ENCODE data around the gene ZNF407. TPM values are rescaled to one million over a fixed set of nuclear protein-coding genes. Genes with fewer than 3 reads are reported as not detected.

The ZNF407 gene
- total and polyA plus RNA-seq, 12 donors: 2.5 to 14.9 (median 12.7) TPM

DNA sequence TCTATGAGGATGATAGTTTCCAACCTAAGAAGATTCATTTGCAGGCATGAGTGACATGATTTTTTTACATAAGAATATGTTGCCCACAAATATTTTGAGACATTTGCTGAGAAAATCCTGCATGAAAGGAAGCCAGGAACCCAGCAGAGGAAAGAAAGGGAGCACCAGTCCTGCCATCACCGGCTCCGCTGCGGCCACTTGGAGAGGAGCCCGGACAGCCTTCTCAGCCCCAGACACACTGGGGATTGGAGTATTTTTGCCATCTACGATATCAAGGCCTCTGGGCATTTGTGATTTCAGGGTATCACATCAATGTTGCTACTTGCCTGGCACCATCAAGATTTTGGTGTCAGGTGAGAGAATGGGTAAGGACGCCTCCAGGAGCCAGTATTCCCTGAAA lies 383.0 kb downstream of the ZNF407 start:
- Histone ChIP-seq H3K4me3 (no peak overlapping the region), H3K27me3 (no peaks in the 10 kb centered on the region), H3K9me3 (no peaks in the 10 kb centered on the region), H3K4me1 (peaks cover 0 to 20% (median 0%) of the 10 kb centered on the region in 9 donors), H3K27ac (no peak overlapping the region), H3K36me3 (peaks cover 0 to 11% (median 0%) of the 10 kb centered on the region in 9 donors)
- intact Hi-C loops (cut with DNase I): no loop called here
- 89 to 95% methylated on average over 6 of the region's 6 CpGs for WGBS, 2 donors
- DNase-seq (no peak), ATAC-seq (no peak)
- TF ChIP-seq, protein P1, sequence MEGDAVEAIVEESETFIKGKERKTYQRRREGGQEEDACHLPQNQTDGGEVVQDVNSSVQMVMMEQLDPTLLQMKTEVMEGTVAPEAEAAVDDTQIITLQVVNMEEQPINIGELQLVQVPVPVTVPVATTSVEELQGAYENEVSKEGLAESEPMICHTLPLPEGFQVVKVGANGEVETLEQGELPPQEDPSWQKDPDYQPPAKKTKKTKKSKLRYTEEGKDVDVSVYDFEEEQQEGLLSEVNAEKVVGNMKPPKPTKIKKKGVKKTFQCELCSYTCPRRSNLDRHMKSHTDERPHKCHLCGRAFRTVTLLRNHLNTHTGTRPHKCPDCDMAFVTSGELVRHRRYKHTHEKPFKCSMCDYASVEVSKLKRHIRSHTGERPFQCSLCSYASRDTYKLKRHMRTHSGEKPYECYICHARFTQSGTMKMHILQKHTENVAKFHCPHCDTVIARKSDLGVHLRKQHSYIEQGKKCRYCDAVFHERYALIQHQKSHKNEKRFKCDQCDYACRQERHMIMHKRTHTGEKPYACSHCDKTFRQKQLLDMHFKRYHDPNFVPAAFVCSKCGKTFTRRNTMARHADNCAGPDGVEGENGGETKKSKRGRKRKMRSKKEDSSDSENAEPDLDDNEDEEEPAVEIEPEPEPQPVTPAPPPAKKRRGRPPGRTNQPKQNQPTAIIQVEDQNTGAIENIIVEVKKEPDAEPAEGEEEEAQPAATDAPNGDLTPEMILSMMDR (IDR thresholded peaks at IDR 0.05): no peak

DNA sequence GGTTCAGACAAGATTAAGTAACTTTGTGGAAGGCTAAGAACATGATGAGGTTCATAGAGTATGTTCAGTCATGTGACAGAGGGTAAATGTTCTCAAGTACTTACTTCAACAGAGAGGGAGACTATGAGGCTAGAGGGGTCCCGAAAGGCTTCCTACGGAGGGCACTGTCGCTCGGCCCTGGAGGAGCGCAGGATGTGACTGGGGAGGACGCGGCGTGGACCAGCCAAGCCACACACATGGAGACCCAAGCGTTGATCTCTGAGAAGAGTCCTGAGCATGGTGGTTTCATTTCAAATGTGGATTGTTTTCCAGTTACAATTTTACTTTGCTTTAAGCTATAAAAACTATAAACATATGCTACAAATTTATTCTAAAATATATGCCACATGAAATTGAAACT lies 383.8 kb downstream of the ZNF407 start:
- no peaks in the 10 kb centered on the region for H3K9me3 ChIP-seq
- ATAC-seq (no peak), DNase-seq (no peak)
- H3K4me3 ChIP-seq: no peak overlapping the region
- TF ChIP-seq, protein P1 (IDR thresholded peaks at IDR 0.05): no peak
- H3K36me3 ChIP-seq: peaks cover 0 to 11% (median 0%) of the 10 kb centered on the region in 9 donors
- H3K4me1 ChIP-seq: peaks cover 0 to 24% (median 0%) of the 10 kb centered on the region in 9 donors
- H3K27ac ChIP-seq: no peak overlapping the region
- no peaks in the 10 kb centered on the region for H3K27me3 ChIP-seq
- WGBS, 2 donors: 98% methylated on average over 9 of the region's 9 CpGs
- intact Hi-C loops (cut with DNase I): no loop called here

DNA sequence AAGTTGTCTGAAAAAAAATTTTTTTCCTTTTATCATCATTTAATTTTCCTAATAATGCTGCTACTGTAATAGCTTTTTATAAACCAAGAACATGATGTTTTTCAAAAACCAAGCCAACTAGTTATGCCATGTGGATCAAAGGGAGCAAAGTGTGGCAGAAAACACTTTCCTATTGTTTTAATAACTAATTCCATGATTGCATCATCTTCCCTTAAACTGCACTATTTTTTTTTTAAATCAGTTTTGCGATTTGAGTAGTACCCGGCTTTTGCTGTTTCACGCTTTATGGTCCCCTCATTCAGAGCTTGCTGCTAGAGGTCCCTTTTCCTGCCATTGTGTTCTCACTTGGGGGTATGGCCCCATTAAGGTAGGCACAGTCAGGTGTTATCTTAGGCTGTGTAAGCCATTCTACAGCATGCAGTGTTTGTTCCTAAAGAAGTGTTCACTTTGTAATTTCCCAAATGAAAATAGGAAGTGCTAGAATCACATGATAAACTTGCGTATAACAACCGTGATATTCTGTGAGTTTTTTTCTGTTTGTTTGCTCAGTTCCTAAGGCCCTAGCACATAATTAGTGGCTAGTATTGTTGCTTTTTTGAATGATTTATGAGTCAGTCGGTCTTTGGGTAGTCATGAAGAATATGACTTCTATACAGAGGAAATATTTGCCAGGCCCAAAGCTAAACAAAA lies 385.4 kb downstream of the ZNF407 start:
- 85 to 90% methylated on average over 6 of the region's 6 CpGs for WGBS, 2 donors
- Histone ChIP-seq H3K36me3 (peaks cover 0 to 5% (median 0%) of the 10 kb centered on the region in 9 donors), H3K4me1 (peaks cover 0 to 24% (median 0%) of the 10 kb centered on the region in 9 donors), H3K27ac (peak overlapping the region in 3 of 10 donors; percentile 37 to 89 (median 42)), H3K27me3 (no peaks in the 10 kb centered on the region), H3K9me3 (no peaks in the 10 kb centered on the region), H3K4me3 (no peak overlapping the region)
- peak in 5 of 8 donors; percentile 13 to 67 (median 30) for ATAC-seq
- no peak for DNase-seq
- TF ChIP-seq, protein P1 (IDR thresholded peaks at IDR 0.05): no peak
- intact Hi-C loops (cut with DNase I): no loop called here

DNA sequence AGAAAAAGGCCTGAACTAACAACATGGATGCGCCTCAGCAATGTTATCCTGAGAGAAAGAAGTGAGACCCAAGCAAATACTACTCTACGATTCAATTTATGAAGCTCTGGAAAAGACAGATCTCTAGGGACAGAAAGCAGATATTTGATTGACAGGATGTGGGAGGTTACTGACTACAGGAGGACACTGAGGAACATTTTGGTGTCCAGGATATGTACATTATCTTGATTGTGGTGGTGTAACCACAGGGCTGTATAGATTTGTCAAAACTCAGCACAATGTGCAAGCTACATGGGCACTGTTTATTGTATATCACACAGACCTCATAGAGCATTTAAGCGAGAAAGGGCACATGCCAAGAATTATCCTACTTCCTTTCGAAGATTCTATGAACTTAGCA lies 391.5 kb downstream of the ZNF407 start:
- ATAC-seq: no peak
- H3K27ac ChIP-seq: peak overlapping the region in 1 of 10 donors; percentile 75
- H3K9me3 ChIP-seq: no peaks in the 10 kb centered on the region
- intact Hi-C loops (cut with DNase I): no loop called here
- no peak overlapping the region for H3K4me3 ChIP-seq
- H3K4me1 ChIP-seq: peaks cover 0 to 45% (median 0%) of the 10 kb centered on the region in 9 donors
- no peaks in the 10 kb centered on the region for H3K27me3 ChIP-seq
- H3K36me3 ChIP-seq: no peaks in the 10 kb centered on the region
- TF ChIP-seq, protein P1 (IDR thresholded peaks at IDR 0.05): no peak
- no peak for DNase-seq
- 94 to 97% methylated on average over 4 of the region's 4 CpGs for WGBS, 2 donors
